T47D (cell line): ENCODE measurements around the gene CSF2.

Experiments
- DNase-seq, 2 experiments: peaks; one replicate each; pipeline versions ENCODE4 v3.0.0 to v3.0.0-alpha.2; 2011 to 2012; ENCODE audit warnings: low read depth in 1 of 2, low spot score in 1 of 2
- JUND ChIP-seq: IDR thresholded peaks from 2 replicates; pipeline ENCODE4 v1.6.1; 2012; ENCODE audit warnings: low read depth
- in situ Hi-C: cut with HindIII; loops from 2 replicates; pipeline ENCODE4 v1.10.0; 2016; ENCODE audit warnings: low sequenced_read_pairs, low pct_unique_long_range_greater_than_20kb

The CSF2 gene

GRCh38 chr5:132056610-132057497 is 16.7 kb upstream of the CSF2 start:
- DNase-seq, result no peak
- in situ Hi-C loops, result no loop called here
- no peak for TF ChIP-seq JUND

GRCh38 chr5:132057498-132058255 is 15.9 kb upstream of the CSF2 start:
- in situ Hi-C loops, result no loop called here
- no peak for TF ChIP-seq JUND
- DNase-seq, result no peak

GRCh38 chr5:132058646-132059042 is 14.9 kb upstream of the CSF2 start:
- no peak for TF ChIP-seq JUND
- no peak for DNase-seq
- in situ Hi-C loops, result no loop called here

GRCh38 chr5:132059043-132059695 is 14.4 kb upstream of the CSF2 start:
- no peak for DNase-seq
- in situ Hi-C loops, result no loop called here
- TF ChIP-seq JUND, result no peak

GRCh38 chr5:132059696-132060500 is 13.7 kb upstream of the CSF2 start:
- DNase-seq, result no peak
- no peak for TF ChIP-seq JUND
- in situ Hi-C loops, result no loop called here

- no peak for TF ChIP-seq JUND
Measured at GRCh38 chr5:132060501-132061161, 13.0 kb upstream of the CSF2 start, which contains the start of gene IL3. IL3 (plus strand) TSS chr5:132060655; CDS start chr5:132060707, 52 bp downstream.

GRCh38 chr5:132063090-132063911 is 10.3 kb upstream of the CSF2 start:
- no peak for TF ChIP-seq JUND
- in situ Hi-C loops, result no loop called here
- DNase-seq, result peak; percentile 57 to 61

More at GRCh38 chr5:132060501-132061161, 13.0 kb upstream of the CSF2 start, which contains the start of gene IL3:
- in situ Hi-C loops, result no loop called here
- no peak for DNase-seq

- in situ Hi-C loops, result no loop called here
- no peak for DNase-seq
- no peak for TF ChIP-seq JUND
Measured at GRCh38 chr5:132064140-132064539, 9.4 kb upstream of the CSF2 start.

- TF ChIP-seq JUND, result no peak
- DNase-seq, result peak; percentile 59 to 76
- in situ Hi-C loops, result no loop called here
Measured at GRCh38 chr5:132064738-132065331, 8.8 kb upstream of the CSF2 start.

- in situ Hi-C loops, result no loop called here
- no peak for TF ChIP-seq JUND
- peak; percentile 76 to 80 for DNase-seq
Measured at GRCh38 chr5:132065351-132065937, 8.1 kb upstream of the CSF2 start.
